Stimulated activated naive CD4-positive, alpha-beta T cell (primary cell): ENCODE results near the gene TMEM116.
"Not testable (repeated sequence)": the region's sequence is repeated elsewhere in the genome, so short reads cannot be mapped to it uniquely, and the experiment has no call there.

Experiments
- DNase-seq, 6 experiments: peaks; one replicate each; lab custom pipeline; 2025; lab: John Stamatoyannopoulos, UW

The TMEM116 gene

DNA sequence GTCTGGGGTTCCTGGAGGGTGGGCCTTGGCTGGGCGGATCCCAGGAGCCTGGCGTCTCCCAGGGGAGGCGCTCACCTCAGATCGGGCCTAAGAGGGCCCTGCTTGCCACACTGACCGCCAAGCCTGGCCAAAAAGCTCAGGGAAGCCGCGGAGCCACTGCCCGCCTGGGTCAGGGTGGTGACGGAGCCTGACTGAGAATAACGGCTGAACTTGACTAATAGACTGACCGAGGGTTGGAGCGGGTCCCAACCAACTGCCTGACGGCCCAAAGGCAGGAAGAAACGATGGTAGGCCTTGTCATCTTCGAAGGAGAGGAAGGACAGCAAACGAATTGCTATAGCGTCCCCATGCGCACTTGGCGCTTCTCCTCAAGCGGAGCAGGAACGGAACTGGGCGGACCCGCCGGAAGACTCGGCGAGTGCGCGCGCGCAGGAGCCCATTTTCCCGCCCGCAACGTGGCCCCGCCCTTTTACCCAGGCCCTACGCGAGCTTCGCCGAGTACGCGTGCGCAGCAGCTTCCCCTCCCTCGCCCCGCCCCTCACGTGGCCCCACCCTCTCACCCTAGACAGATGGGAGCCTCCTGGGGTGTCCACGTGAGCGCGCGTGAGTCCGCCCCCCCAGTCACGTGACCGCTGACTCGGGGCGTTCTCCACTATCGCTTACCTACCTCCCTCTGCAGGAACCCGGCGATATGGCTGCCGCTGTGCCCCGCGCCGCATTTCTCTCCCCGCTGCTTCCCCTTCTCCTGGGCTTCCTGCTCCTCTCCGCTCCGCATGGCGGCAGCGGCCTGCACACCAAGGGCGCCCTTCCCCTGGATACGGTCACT is at the start of gene TMEM116, which contains the start of gene ERP29:
Gene TMEM116, minus strand, starts transcription at position 391 of the 826 bp plus-strand sequence. CDS start 7,895 bp downstream, outside the sequence.
Gene ERP29, plus strand, starts transcription at position 652 of the 826 bp plus-strand sequence. Its CDS starts 40 bp downstream, at position 692.
- peak; percentile 98 to 100 (median 100) for DNase-seq

DNA sequence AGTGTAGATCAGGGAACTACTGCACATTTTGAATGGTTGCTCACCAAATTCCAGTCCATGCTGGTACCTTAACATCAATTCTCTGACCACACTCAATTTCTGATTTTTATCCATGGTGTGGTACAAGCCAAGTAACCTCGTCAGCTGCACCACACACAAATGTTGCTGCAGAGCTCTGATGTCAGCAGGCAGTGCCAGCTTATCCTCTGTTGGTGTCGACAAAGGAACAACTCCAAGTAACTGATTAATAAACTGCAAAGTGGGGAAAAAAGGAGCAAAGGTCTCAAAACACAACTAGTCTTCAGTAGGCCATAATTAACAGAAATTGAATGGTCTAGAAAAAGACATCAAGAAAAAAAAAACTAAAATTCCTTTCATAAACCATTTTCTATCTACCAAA is 48.2 kb upstream of the TMEM116 start:
- DNase-seq, result no peak

DNA sequence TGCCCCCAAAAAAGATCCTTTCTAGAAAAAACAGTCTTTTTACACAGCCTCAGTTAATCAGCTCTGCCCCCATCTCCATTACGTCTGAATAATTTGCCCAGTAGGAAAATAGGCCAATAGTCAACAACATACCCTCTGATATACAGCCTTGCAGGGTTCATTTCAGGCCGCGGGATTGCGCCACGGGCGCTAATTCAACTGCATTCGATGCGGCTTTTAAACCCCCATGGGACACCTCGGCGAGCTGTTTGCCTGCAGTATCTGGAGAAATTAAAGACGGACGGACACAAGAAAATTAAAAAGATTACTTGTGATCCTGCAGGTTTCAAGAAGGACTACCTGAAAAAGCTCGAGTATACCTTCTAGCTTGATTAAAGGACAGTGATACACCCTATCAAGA is 36.4 kb upstream of the TMEM116 start:
- no peak for DNase-seq

DNA sequence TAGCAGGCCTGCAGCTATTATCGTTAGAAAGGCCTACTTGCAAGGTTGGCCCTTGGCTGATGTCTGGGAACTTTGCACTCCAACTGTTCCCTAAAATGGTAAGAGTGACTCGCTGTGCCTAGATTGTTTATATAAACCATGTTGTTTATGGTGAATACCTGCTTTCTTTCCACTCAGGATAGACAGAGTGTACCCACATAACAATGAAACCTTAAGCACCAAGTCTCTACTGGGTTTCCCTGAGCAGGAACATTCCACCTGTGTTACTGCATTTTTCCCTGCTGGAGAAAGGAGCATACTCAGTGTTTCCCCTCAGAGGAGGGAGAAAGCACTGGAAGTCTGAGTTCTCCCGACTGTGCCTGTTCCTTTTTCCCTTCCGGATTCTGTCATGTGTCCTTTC is 33.0 kb upstream of the TMEM116 start:
- no peak for DNase-seq

DNA sequence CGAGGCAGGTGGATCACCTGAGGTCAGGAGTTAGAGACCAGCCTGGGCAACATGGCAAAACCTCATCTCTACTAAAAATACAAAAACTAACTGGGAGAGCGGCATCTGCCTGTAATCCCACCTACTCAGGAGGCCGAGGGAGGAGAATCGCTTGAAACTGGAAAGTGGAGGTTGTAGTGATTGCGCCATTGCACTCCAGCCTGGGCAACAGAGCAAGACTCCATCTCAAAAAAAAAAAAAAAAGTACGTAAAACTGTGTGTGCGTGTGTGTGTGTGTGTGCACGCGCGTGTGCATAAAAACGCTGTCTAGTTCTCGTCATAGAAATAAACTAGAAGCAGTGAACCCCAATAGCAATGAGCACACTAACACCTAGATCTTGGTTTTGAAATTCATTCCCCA is 23.6 kb upstream of the TMEM116 start:
- not testable (repeated sequence) for DNase-seq

DNA sequence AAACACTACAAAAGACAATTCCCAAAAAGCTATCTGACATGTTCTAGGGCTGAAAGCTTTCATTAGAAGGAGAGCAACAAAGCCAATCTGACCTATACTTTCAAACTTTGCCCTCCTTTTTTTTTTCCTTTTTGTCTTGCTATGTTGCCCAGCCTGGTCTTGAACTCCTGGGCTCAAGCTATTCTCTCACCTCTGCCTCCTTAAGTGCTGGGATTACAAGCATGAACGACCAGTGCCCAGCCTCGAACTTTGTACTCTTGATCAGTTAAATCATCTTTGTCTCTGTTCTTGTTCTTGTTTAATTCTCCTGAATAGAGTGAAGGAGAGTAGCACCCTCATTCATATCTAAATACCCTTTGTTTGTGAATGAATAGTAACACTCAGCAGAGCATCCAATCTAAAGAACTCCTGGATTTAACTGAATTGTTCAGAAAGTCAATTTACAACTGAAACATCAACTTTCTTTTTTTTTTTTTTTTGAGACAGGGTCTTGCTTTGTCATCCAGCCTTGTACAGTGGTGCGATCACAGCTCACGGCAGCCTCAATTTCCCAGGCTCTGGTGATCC is 22.3 kb upstream of the TMEM116 start:
- DNase-seq, result no peak

DNA sequence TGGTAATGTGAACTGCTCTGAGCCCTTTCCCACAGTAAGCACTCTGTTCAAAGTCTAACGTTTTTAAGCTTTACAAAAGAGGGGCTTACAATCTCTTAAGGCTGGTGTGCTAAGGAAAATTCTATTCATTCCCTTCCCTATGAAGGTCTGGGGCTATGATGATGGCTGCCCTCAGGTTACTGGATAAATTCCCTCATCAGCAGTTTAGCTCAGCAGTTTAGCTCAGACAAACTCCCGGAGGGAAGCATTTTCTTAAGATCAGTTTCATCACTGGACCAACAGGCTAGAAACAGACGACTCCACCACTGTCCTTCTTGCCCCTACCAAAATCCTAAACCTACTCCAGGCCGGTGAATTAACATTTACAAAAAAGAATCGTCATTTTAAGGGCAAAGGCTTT is 19.3 kb upstream of the TMEM116 start:
- no peak for DNase-seq

DNA sequence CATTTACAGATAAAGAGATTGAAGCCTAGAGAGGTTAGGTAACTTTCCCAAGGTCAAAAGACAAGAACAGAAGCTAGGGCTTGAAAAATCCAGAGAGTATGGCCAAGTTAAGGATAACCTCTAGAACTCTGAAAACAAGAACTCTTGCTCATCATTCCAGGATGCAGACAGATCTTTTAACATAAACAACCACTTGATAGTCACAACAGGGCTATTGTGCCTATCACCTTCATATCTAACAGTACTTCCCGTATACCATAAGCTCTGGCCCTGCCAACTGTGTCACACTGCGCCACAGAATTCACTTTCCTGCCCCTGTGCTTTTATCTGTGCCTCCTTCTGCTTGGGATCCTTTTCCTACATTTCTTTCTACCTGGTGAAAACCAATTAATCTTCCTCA is 18.5 kb upstream of the TMEM116 start:
- no peak for DNase-seq

DNA sequence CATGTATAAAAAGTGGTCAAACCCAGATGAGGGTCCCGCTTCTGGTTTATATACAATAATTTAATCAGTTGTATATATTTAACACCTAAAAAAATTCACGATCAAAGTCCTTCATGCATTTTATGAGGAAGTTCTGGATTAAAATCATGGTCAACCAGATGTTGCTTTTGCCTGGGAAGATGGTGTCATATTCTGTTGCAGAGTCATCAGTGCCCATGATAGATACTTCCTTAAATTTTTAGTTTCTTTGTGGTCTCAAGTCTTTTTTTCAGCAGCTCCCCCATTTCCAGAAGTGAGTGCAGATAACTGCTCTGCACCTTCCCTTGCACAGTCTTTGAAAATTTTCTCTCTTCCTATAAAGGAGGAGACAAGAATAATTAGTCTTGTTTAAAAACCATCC is 16.3 kb upstream of the TMEM116 start:
- no peak for DNase-seq

DNA sequence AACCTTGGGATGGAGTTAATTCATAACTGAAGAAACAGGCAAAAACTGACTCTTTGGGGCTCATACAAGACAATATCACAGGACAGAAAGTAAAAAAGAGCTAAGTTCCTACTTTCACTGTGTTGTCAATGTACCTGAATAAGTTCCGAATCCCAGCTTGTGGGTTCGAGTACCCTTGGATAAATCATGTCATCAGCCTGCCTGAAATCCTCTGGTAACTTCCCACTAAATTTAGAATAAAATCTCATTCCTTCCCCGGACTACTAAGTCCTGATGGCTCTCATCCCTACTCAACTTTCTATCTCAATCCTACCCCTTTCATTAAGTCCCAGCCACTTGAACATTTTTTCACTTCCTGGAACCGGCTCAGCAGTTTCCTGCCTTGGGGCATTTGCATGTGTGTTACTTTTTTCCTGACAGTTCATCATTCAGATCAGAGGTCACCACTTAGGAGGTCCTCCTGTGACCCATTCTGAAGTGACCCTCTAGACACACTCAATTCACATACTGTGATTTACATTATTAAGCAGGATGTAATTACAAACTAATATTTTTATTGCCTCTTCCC is 12.9 kb upstream of the TMEM116 start:
- no peak for DNase-seq

DNA sequence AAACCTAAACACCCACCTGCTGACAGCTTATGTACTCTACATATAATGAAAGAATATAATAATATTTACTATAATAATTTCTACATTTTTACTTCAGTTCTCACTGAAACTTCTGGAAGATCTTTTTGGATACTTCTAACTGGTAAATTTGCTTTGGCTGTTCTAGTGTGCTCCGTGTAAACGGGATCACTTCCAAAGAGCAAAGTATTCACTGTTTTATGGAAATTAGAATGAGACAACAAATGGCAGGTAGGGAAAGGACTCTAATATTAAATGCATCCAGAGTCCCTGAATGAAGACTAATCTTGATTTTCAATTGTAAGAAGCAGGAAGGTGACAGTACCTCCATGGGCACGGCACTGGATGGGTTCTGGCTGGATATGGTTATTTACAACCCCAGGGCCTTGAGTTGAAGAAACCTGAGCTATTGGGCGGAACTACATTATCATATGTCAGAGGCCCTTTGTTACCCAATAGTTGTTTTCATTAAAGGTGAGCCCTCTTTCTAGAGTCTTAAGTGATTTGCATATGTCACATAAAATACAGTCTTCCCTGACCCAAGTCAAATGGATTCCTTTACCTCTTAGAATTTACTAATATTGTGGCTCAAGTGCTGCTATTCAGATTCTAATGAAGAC is 10.9 kb upstream of the TMEM116 start:
- DNase-seq, result no peak

DNA sequence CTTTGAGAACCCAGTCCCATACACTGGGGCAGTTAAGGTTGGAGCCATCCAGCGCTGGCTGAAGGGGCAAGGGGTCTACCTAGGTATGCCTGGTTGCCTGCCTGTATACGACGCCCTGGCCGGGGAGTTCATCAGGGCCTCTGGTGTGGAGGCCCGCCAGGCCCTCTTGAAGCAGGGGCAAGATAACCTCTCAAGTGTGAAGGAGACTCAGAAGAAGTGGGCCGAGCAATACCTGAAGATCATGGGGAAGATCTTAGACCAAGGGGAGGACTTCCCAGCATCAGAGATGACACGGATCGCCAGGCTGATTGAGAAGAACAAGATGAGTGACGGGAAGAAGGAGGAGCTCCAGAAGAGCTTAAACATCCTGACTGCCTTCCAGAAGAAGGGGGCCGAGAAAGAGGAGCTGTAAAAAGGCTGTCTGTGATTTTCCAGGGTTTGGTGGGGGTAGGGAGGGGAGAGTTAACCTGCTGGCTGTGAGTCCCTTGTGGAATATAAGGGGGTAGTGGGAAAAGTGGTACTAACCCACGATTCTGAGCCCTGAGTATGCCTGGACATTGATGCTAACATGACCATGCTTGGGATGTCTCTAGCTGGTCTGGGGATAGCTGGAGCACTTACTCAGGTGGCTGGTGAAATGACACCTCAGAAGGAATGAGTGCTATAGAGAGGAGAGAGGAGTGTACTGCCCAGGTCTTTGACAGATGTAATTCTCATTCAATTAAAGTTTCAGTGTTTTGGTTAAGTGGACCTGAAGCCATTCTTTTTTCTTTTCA is 9.5 kb upstream of the TMEM116 start:
- no peak for DNase-seq

DNA sequence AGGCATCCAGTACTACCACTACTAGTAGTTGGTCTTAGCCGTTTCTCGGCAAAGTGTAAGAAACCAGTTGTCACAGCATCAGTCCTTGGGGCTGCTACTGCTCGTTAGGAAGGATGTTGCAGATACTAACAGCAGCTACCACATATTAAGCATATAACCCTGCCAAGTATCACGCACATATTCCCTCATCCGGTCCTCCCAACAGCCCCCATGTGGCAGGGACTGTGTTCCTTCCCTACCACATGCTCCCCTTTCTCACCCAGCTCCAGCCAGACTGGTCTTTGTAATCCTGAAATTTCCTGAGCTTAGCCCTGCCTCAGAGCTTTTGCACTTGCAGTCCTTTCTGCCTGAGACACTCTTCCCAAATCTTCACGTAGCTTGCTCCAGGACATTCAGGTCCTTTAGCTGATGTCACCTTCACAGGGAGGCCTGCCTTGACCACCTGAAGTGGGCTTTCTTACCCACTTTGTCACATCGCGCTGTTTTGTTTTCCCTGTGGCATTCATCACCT is 8.0 kb upstream of the TMEM116 start:
- no peak for DNase-seq

DNA sequence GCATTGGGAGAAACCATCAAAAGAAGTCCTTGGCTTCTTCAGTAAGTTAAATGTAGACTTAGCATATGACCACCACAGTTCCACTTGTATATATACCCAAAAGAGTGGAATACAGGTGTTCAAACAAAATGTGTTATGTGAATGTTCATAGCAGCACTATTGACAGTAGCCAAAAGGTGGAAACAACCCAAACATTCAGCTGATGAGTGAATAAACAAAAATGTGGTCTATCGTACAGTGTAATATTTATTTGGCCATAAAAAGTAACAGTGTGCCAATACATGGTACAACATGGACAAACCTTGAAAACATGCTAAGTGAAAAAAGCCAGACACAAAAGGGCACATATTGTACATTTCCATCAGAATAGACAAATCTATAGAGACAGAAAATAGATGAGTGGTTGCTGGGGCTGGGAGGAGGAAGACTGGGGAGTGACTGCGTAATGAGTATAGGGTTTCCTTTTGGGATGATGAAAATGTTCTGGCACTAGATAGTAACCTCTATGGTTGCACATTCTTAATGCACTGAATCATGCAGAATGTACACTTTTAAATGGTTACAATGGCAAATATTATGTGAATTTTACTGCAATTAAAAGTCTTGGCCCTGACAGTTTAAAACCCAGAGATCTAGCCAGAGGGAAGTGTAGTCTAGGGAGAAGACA is 5.7 kb upstream of the TMEM116 start:
- DNase-seq, result no peak

DNA sequence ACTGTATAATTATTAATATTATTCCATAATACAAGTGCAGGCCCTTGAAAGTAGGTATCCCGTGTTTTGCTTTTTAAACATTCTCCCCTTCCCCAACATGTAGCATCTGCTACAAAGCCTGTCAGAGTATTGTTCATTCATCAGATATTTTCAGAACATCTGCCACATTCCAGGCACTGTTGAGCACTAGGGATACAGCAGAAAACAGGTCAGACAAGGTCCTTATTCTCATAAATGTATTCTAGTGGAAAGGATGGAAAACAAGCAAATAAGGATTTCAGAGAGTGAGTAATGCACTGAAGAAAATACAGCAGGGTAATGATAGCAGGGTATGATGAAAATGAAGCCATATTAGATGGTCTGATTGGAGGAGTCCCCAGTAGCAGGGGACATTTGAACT is 4.1 kb upstream of the TMEM116 start:
- no peak for DNase-seq

DNA sequence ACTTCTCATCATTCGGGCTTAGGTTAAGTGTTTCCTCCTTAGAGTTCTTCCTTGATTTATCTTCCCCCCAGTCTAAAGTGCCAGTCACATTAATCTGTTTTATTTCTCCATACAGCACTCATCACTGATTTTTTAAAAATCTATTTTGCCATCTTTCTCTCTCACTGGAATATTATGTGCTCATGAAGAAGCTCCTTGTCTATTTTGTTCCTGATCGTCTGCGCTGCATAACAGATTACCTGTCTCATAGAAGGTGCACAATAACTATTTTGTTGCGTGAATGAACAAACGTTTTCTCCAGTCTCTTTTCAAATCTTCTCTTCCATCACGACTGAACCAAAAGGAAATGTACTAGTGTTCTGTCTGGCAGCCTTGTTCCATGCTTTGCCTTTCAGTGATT is 3.0 kb upstream of the TMEM116 start:
- DNase-seq, result no peak

DNA sequence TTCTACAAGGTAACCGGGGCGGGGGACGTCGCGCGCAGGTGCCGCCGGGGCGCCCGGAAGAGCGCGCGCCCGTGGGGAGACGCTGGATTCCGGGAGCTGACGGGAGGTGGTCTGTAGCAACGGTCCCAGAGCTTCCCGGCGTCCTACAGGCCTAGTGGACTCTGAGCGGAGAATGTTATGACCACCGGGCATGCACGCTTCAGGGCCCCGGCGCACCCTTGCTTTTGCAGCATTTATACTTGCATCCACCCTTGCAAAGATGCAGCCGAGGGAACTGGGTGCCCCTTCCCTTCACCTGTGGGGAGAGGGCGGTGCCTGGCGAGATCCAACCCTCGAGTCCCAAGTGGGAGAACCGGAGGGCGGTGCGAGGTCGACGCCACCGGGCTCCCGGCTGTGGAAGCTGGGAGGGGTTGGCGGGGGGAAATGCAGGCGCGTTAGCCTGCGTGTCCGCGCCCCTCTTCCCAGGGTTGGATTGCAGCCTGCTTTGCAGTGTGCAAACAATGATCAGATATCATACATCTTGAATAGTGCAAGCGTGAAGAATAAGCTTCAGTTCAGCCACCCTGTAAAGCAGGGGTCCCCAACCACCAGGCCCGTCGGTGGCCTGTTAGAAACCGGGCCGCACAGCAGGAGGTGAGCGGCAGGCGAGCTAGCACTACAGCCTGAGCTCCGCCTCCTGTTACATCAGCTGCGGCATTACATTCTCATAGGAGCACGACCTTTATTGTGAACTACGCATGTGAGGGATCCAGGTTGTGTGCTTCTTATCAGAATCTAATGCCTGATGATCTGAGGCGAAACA is 837 bp upstream of the TMEM116 start:
- DNase-seq, result peak; percentile 51 to 67 (median 62)

DNA sequence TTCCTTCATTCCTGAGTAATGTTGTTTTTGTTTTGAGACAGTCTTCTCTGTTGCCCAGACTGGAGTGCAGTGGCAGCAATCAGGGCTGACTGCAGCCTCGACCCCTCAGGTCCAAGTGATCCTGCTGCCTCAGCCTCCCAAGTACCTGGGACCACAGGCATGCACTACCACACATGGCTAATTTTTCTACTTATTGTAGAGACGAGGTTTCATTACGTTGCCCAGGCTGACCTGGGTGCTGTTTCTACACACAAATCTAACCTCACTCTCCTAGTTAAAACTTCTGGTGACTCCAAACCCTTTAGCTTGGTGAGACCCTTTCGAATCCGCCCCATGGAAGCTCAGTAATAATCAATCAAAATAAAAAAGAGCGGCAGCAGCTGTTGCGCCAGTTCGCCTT is 1.3 kb downstream of the TMEM116 start:
- no peak for DNase-seq

DNA sequence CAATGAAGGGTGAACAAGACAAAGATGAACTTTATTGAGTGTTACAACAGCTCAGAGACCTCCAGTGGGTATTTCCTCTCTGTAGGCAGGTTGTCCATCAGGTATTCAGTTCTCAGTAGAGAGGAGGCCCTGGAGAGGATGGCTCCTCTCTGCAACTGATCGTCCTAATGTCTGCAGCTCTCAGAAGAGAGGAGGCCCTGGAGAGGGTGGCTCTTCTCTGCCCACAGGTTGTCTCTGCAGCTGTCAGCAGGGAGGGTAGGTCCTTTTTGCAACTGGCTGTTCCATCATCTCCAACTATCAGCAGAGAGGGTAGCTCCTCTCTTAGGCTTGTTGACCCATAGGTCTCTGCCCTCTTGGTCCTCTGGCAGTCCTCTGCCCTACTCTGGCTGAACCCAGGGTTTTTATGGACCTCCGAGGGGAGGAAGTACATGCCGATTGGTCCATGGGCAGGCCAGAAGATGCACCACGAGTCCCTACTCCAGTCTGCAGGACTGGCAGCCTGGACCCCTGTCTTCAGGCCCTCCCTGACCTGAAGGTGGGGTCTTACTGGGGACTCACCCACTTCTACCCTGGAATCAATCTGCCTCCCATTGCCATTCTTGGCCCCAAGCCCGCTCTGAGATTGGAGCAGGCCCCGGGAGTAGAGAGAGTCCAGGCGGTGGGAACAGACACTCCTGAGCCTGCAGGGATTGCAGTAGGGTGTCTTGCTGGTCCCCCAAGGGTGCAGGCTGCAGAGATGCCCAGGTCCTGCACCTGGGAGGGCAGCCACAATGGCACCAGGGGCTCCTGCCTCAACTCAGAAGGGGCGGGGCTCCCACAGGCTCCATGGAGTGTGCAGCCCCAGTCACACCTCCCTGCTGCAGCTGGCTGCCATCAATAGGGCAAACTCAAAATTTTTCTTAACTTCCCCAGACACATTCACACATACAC is 2.3 kb downstream of the TMEM116 start:
- DNase-seq, result no peak
